Body of pancreas (tissue), 4 donors: ENCODE data around the gene INSIG2.

ENCODE experiments used
- CTCF ChIP-seq, 7 experiments: fragments of 450-650 bp in 4 of 7; fragments of 200-600 bp in 3 of 7; sonication (generic) in 3 of 7; IDR thresholded peaks; one replicate each; pipeline ENCODE4 v1.5.1; 2016 to 2019; ENCODE audit warnings: antibody characterized with exemption in 7 of 7
- POLR2A ChIP-seq, 3 donors: fragments of 450-650 bp; IDR thresholded peaks; one replicate each; pipeline ENCODE4 v1.6.1; 2016; ENCODE audit warnings: antibody characterized with exemption in 3 of 3, mild to moderate bottlenecking in 2 of 3

DNA sequence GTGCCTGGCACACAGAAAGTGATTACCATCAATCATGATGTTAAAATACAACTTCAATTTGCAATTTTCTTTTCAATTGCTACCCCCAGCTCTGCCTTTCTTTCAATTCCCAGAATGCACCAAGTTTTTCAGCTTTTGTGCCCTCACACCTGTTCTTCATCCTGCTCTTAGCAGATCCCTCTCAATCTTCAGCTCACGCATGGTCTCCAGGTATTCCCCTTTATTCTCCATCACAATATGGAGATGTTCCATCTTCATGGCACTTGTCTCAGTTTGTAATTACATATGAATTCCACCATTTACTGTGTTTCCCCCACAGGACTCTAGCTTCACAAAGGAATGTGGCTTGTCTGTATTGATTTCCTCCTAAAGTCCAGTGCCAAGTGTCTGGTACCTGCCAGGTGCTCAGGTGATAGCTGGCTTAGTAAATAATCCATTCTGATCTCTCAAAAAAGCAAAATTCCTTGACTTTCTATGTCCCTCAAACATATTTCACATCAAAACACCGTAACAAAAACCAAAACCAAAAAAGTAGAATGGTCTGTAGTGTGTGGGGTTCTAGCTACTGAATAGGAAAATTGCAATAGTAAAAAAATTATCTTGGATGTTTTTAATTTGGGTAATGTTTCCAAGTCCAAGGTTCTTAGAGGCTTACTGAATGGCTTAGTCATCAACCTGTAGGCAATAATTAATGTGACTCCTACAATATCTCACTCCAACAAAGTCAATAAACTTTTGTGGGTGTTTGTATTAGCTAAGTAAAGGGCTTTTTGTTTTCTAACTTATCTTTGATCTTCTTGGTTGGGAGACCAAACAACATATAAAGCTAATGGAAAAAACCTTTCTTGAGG lies 2.9 kb upstream of the INSIG2 start:
- TF ChIP-seq CTCF (IDR thresholded peaks at IDR 0.05): no peak
- TF ChIP-seq POLR2A (IDR thresholded peaks at IDR 0.05): no peak
